Measurements from ENCODE around the gene CPN2.

Gene CPN2

GRCh38 chr3:194351080-194351672, at the start of gene CPN2:
CPN2 (minus strand) TSS chr3:194351328; CDS start chr3:194342702, 8,626 bp downstream.
- DNase-seq: no peak

- DNase-seq: no peak
Measured at GRCh38 chr3:194399874-194400411, 48.8 kb upstream of the CPN2 start.

GRCh38 chr3:194399166-194399565, 48.0 kb upstream of the CPN2 start, which contains the start of gene GP5:
GP5 (minus strand) TSS chr3:194399266; CDS start chr3:194398282, 984 bp downstream.
- no peak for DNase-seq

GRCh38 chr3:194397757-194398312, 46.7 kb upstream of the CPN2 start:
- DNase-seq: peak; percentile 21

- no peak for DNase-seq
Measured at GRCh38 chr3:194396859-194397756, 46.0 kb upstream of the CPN2 start.

- no peak for DNase-seq
Measured at GRCh38 chr3:194396539-194396858, 45.4 kb upstream of the CPN2 start.

- DNase-seq: peak; percentile 55
Measured at GRCh38 chr3:194395778-194396538, 44.8 kb upstream of the CPN2 start.

- no peak for DNase-seq
Measured at GRCh38 chr3:194395212-194395611, 44.1 kb upstream of the CPN2 start.

GRCh38 chr3:194392576-194392975, 41.4 kb upstream of the CPN2 start:
- DNase-seq: no peak

GRCh38 chr3:194390835-194391234, 39.7 kb upstream of the CPN2 start:
- DNase-seq: no peak

- DNase-seq: no peak
Measured at GRCh38 chr3:194389269-194389668, 38.1 kb upstream of the CPN2 start.

- no peak for DNase-seq
Measured at GRCh38 chr3:194387926-194388418, 36.8 kb upstream of the CPN2 start.

- DNase-seq: no peak
Measured at GRCh38 chr3:194387276-194387675, 36.1 kb upstream of the CPN2 start.

GRCh38 chr3:194386648-194387047, 35.5 kb upstream of the CPN2 start:
- DNase-seq: no peak

GRCh38 chr3:194386066-194386465, 34.9 kb upstream of the CPN2 start:
- no peak for DNase-seq

- no peak for DNase-seq
Measured at GRCh38 chr3:194384569-194385001, 33.5 kb upstream of the CPN2 start.

- DNase-seq: no peak
Measured at GRCh38 chr3:194384156-194384555, 33.0 kb upstream of the CPN2 start.

- no peak for DNase-seq
Measured at GRCh38 chr3:194383276-194383940, 32.3 kb upstream of the CPN2 start.

- DNase-seq: no peak
Measured at GRCh38 chr3:194382892-194383223, 31.7 kb upstream of the CPN2 start.

- no peak for DNase-seq
Measured at GRCh38 chr3:194382196-194382891, 31.2 kb upstream of the CPN2 start.

GRCh38 chr3:194381460-194381875, 30.3 kb upstream of the CPN2 start:
- DNase-seq: no peak

GRCh38 chr3:194380326-194380725, 29.2 kb upstream of the CPN2 start:
- no peak for DNase-seq

Measured in stimulated activated CD4-positive, alpha-beta T cell treated with anti-CD3 and anti-CD28 coated beads, Interleukin-1b, Interleukin-23, amount 100 ng/mL, for 48 hours (primary cell).